Urinary bladder (tissue), 4 donors: ENCODE results near the gene FRG2B. TPM values are rescaled to one million over a fixed set of nuclear protein-coding genes. Genes with fewer than 3 reads are reported as not detected.
"Not testable (repeated sequence)": the region's sequence is repeated elsewhere in the genome, so short reads cannot be mapped to it uniquely, and the experiment has no call there.

Experiments
- DNase-seq: peaks from one replicate; pipeline ENCODE4 v3.0.0-alpha.2; 2015; ENCODE audit errors: extremely low spot score
- H3K27ac ChIP-seq: one replicate; pipeline ENCODE4 v1.5.1; 2013; ENCODE audit warnings: low read depth, mild to moderate bottlenecking, moderate library complexity
- H3K36me3 ChIP-seq: one replicate; pipeline ENCODE4 v1.6.1; 2013; ENCODE audit warnings: mild to moderate bottlenecking, moderate library complexity; ENCODE audit not compliant: insufficient read depth
- H3K4me1 ChIP-seq: one replicate; pipeline ENCODE4 v1.6.1; 2013; ENCODE audit warnings: mild to moderate bottlenecking, moderate library complexity; ENCODE audit not compliant: insufficient read depth
- H3K4me3 ChIP-seq: one replicate; pipeline ENCODE4 v1.5.1; 2013; ENCODE audit warnings: low read depth, low read length
- WGBS: extraction: QIAGEN DNeasy Blood & Tissue Kit; methylation state at CpG from one replicate; pipeline ENCODE4 v1.1.7; 2013; 5-methylcytosine and 5-hydroxymethylcytosine counted together
- polyA plus RNA-seq: library from polyadenylated mRNA; stranded (reverse); fragments of 200-250 nt; gene quantifications from one replicate; pipeline ENCODE4 v1.2.3, GENCODE V29; 2013
- total RNA-seq: library from RNA; depleted of rRNA; stranded (reverse); fragments of >200 nt; gene quantifications from one replicate; pipeline ENCODE4 v1.2.3, GENCODE V29; 2014
- donor health status: healthy with polysubstance abuse.
- donor health status: healthy.

Gene FRG2B
- total and polyA plus RNA-seq, 2 donors = not detected

- DNase-seq = no peak
- no peaks in the 10 kb centered on the region for H3K36me3 ChIP-seq
- no peak overlapping the region for H3K4me3 ChIP-seq
- 74% methylated on average over 7 of the region's 7 CpGs for WGBS
- H3K27ac ChIP-seq = no peak overlapping the region
- no peaks in the 10 kb centered on the region for H3K4me1 ChIP-seq
Measured at GRCh38 chr10:133617196-133617595, 9.4 kb downstream of the FRG2B start.

- DNase-seq = no peak
- Histone ChIP-seq H3K27ac (no peak overlapping the region), H3K4me1 (no peaks in the 10 kb centered on the region), H3K4me3 (no peak overlapping the region), H3K36me3 (no peaks in the 10 kb centered on the region)
- 88% methylated on average over 8 of the region's 8 CpGs for WGBS
Measured at GRCh38 chr10:133616371-133617130, 10.0 kb downstream of the FRG2B start.

GRCh38 chr10:133614830-133615580 is 11.6 kb downstream of the FRG2B start:
- no peaks in the 10 kb centered on the region for H3K4me1 ChIP-seq
- no peak overlapping the region for H3K27ac ChIP-seq
- WGBS = 77% methylated on average over 10 of the region's 10 CpGs
- H3K36me3 ChIP-seq = no peaks in the 10 kb centered on the region
- H3K4me3 ChIP-seq = no peak overlapping the region
- no peak for DNase-seq

GRCh38 chr10:133613699-133614098 is 12.9 kb downstream of the FRG2B start:
- H3K4me1 ChIP-seq = no peaks in the 10 kb centered on the region
- no peak for DNase-seq
- 68% methylated on average over 6 of the region's 6 CpGs for WGBS
- H3K4me3 ChIP-seq = no peak overlapping the region
- H3K36me3 ChIP-seq = no peaks in the 10 kb centered on the region
- no peak overlapping the region for H3K27ac ChIP-seq

GRCh38 chr10:133611079-133611478 is 15.5 kb downstream of the FRG2B start:
- Histone ChIP-seq H3K27ac (no peak overlapping the region), H3K4me3 (no peak overlapping the region), H3K4me1 (no peaks in the 10 kb centered on the region), H3K36me3 (no peaks in the 10 kb centered on the region)
- 61% methylated on average over 4 of the region's 4 CpGs for WGBS
- no peak for DNase-seq

- 40% methylated on average over 3 of the region's 3 CpGs for WGBS
- Histone ChIP-seq H3K36me3 (no peaks in the 10 kb centered on the region), H3K27ac (no peak overlapping the region), H3K4me3 (no peak overlapping the region), H3K4me1 (no peaks in the 10 kb centered on the region)
- no peak for DNase-seq
Measured at GRCh38 chr10:133608855-133609254, 17.7 kb downstream of the FRG2B start.

GRCh38 chr10:133603434-133603833 is 23.2 kb downstream of the FRG2B start:
- not testable (repeated sequence) for H3K4me1 ChIP-seq, H3K4me3 ChIP-seq, H3K27ac ChIP-seq, DNase-seq, H3K36me3 ChIP-seq
- 71% methylated on average over 2 of the region's 2 CpGs for WGBS

GRCh38 chr10:133600657-133601056 is 25.9 kb downstream of the FRG2B start:
- H3K27ac ChIP-seq = no peak overlapping the region
- WGBS = 52% methylated on average over 3 of the region's 3 CpGs
- H3K4me1 ChIP-seq = no peaks in the 10 kb centered on the region
- H3K4me3 ChIP-seq = no peak overlapping the region
- DNase-seq = no peak
- no peaks in the 10 kb centered on the region for H3K36me3 ChIP-seq

- 69% methylated on average over 8 of the region's 8 CpGs for WGBS
- not testable (repeated sequence) for H3K36me3 ChIP-seq, H3K4me1 ChIP-seq, H3K4me3 ChIP-seq, DNase-seq, H3K27ac ChIP-seq
Measured at GRCh38 chr10:133599869-133600268, 26.7 kb downstream of the FRG2B start.

GRCh38 chr10:133592716-133593115 is 33.9 kb downstream of the FRG2B start:
- Histone ChIP-seq H3K36me3 (no peaks in the 10 kb centered on the region), H3K4me1 (no peaks in the 10 kb centered on the region), H3K4me3 (no peak overlapping the region), H3K27ac (no peak overlapping the region)
- 66% methylated on average over 6 of the region's 6 CpGs for WGBS
- DNase-seq = no peak

GRCh38 chr10:133590970-133591359 is 35.6 kb downstream of the FRG2B start:
- Histone ChIP-seq H3K4me1 (no peaks in the 10 kb centered on the region), H3K4me3 (no peak overlapping the region), H3K27ac (no peak overlapping the region), H3K36me3 (no peaks in the 10 kb centered on the region)
- 80% methylated on average over 10 of the region's 10 CpGs for WGBS
- DNase-seq = no peak

GRCh38 chr10:133590226-133590969 is 36.2 kb downstream of the FRG2B start:
- DNase-seq = no peak
- Histone ChIP-seq H3K4me3 (no peak overlapping the region), H3K36me3 (no peaks in the 10 kb centered on the region), H3K4me1 (no peaks in the 10 kb centered on the region), H3K27ac (no peak overlapping the region)
- WGBS = 76% methylated on average over 13 of the region's 13 CpGs

GRCh38 chr10:133577037-133577436 is 49.6 kb downstream of the FRG2B start:
- H3K4me1 ChIP-seq, DNase-seq, H3K4me3 ChIP-seq, H3K36me3 ChIP-seq, H3K27ac ChIP-seq: not testable (repeated sequence)
- 70% methylated on average over 14 of the region's 31 CpGs for WGBS
